Measurements from ENCODE around the gene CCDC188. TPM values are rescaled to one million over a fixed set of nuclear protein-coding genes. Genes with fewer than 3 reads are reported as not detected.

CCDC188 gene
- total and polyA plus RNA-seq, 9 of the 15 experiments (the other 6 are each of a cell fraction or from before 2014, with no cell fraction given) = not detected

DNA sequence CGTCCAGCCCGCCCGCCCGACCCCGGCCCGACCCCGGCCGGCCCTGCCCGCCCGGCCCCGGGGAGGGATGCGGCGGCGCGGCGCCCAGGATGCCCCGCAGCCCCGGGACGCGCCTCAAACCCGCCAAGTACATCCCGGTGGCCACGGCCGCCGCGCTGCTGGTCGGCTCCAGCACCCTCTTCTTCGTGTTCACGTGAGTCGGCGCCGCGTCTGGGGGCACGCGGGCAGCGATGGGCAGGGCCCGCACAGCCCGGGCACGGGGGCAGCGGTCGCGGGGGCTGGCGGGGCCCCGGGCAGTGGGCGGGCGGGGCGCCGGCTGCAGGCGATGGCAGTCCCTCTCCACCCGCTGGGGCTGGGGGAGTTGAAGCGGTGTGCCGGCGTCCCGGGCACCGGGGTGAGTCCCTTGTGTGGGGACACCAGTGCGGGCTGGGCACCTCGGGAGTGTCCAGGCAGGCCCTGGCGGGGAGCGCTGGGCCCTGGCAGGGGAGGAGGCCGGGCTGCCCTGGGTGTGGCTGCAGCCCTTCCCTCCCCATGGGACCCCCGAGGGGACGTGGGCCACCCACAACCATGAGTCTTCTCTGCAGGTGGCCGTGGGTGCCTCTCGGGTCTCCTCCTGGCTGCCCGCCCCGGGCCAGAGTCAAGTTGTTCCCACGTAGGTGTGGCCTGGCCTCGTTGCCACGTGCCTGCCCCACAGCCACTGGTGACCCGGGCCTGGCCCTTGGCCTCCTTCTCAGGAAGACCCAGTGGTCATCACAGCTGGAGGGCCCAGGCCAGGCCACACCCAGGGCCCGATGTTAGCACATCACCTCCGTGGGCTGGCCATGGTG, 18.8 kb downstream of the CCDC188 start (continued):
- TF ChIP-seq CBFB (CRISPR knock-in tag; IDR thresholded peaks at IDR 0.05) (no peak), ZFX (CRISPR knock-in tag; IDR thresholded peaks at IDR 0.05) (no peak), MCM3 (IDR thresholded peaks at IDR 0.05) (no peak), NR2C2 (CRISPR knock-in tag; IDR thresholded peaks at IDR 0.05) (no peak), NR2C2 (tag; IDR thresholded peaks at IDR 0.05) (no peak), MYC (IDR thresholded peaks at IDR 0.05; ENCODE audit: low read depth, low read length) (peak; percentile 66; the same call in 1 of the 2 replicates), MYC (CRISPR knock-in tag; IDR thresholded peaks at IDR 0.05; ENCODE audit: borderline replicate concordance, low read depth) (peak; percentile 93), POU5F1 (IDR thresholded peaks at IDR 0.05; ENCODE audit: borderline replicate concordance, low read depth, low read length, partially characterized antibody) (no peak), HSF4 (CRISPR knock-in tag; IDR thresholded peaks at IDR 0.05; ENCODE audit: borderline replicate concordance) (peak; percentile 33; the same call in 1 of the 2 replicates), PURB (CRISPR knock-in tag; IDR thresholded peaks at IDR 0.05; ENCODE audit: low read depth) (no peak), HDAC8 (tag; IDR thresholded peaks at IDR 0.05) (0 out of 2 replicates have a peak, but pooled peaks have one; percentile 77), PYGO2 (tag; IDR thresholded peaks at IDR 0.05) (no peak), ZNF445 (CRISPR knock-in tag; IDR thresholded peaks at IDR 0.05; ENCODE audit: low read depth) (no peak), FOXK2 (conservative IDR thresholded peaks at IDR 0.05 in 1 of 2, IDR thresholded peaks at IDR 0.05 in 1 of 2; ENCODE audit: low read depth in 2 of 2) (no peak)
- TF ChIP-seq, protein P1, sequence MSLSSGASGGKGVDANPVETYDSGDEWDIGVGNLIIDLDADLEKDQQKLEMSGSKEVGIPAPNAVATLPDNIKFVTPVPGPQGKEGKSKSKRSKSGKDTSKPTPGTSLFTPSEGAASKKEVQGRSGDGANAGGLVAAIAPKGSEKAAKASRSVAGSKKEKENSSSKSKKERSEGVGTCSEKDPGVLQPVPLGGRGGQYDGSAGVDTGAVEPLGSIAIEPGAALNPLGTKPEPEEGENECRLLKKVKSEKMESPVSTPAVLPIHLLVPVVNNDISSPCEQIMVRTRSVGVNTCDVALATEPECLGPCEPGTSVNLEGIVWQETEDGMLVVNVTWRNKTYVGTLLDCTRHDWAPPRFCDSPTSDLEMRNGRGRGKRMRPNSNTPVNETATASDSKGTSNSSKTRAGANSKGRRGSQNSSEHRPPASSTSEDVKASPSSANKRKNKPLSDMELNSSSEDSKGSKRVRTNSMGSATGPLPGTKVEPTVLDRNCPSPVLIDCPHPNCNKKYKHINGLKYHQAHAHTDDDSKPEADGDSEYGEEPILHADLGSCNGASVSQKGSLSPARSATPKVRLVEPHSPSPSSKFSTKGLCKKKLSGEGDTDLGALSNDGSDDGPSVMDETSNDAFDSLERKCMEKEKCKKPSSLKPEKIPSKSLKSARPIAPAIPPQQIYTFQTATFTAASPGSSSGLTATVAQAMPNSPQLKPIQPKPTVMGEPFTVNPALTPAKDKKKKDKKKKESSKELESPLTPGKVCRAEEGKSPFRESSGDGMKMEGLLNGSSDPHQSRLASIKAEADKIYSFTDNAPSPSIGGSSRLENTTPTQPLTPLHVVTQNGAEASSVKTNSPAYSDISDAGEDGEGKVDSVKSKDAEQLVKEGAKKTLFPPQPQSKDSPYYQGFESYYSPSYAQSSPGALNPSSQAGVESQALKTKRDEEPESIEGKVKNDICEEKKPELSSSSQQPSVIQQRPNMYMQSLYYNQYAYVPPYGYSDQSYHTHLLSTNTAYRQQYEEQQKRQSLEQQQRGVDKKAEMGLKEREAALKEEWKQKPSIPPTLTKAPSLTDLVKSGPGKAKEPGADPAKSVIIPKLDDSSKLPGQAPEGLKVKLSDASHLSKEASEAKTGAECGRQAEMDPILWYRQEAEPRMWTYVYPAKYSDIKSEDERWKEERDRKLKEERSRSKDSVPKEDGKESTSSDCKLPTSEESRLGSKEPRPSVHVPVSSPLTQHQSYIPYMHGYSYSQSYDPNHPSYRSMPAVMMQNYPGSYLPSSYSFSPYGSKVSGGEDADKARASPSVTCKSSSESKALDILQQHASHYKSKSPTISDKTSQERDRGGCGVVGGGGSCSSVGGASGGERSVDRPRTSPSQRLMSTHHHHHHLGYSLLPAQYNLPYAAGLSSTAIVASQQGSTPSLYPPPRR (CRISPR knock-in tag; IDR thresholded peaks at IDR 0.05; ENCODE audit: borderline replicate concordance) = no peak
- TF ChIP-seq, protein P2, sequence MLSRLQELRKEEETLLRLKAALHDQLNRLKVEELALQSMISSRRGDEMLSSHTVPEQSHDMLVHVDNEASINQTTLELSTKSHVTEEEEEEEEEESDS (CRISPR knock-in tag; IDR thresholded peaks at IDR 0.05) = no peak
- TF ChIP-seq, protein P3, sequence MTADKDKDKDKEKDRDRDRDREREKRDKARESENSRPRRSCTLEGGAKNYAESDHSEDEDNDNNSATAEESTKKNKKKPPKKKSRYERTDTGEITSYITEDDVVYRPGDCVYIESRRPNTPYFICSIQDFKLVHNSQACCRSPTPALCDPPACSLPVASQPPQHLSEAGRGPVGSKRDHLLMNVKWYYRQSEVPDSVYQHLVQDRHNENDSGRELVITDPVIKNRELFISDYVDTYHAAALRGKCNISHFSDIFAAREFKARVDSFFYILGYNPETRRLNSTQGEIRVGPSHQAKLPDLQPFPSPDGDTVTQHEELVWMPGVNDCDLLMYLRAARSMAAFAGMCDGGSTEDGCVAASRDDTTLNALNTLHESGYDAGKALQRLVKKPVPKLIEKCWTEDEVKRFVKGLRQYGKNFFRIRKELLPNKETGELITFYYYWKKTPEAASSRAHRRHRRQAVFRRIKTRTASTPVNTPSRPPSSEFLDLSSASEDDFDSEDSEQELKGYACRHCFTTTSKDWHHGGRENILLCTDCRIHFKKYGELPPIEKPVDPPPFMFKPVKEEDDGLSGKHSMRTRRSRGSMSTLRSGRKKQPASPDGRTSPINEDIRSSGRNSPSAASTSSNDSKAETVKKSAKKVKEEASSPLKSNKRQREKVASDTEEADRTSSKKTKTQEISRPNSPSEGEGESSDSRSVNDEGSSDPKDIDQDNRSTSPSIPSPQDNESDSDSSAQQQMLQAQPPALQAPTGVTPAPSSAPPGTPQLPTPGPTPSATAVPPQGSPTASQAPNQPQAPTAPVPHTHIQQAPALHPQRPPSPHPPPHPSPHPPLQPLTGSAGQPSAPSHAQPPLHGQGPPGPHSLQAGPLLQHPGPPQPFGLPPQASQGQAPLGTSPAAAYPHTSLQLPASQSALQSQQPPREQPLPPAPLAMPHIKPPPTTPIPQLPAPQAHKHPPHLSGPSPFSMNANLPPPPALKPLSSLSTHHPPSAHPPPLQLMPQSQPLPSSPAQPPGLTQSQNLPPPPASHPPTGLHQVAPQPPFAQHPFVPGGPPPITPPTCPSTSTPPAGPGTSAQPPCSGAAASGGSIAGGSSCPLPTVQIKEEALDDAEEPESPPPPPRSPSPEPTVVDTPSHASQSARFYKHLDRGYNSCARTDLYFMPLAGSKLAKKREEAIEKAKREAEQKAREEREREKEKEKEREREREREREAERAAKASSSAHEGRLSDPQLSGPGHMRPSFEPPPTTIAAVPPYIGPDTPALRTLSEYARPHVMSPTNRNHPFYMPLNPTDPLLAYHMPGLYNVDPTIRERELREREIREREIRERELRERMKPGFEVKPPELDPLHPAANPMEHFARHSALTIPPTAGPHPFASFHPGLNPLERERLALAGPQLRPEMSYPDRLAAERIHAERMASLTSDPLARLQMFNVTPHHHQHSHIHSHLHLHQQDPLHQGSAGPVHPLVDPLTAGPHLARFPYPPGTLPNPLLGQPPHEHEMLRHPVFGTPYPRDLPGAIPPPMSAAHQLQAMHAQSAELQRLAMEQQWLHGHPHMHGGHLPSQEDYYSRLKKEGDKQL (CRISPR knock-in tag; IDR thresholded peaks at IDR 0.05; ENCODE audit: borderline replicate concordance) = no peak
